ENCODE results near the gene CDKN2AIP. TPM values are rescaled to one million over a fixed set of nuclear protein-coding genes. Genes with fewer than 3 reads are reported as not detected.

The CDKN2AIP gene
- total RNA-seq, 1 experiment from 2014 or later: 6.4 TPM

- intact Hi-C loops (cut with micrococcal nuclease): no loop called here
- no peak for TF ChIP-seq SP1 (IDR thresholded peaks at IDR 0.05; ENCODE audit: low read depth)
- no peak for TF ChIP-seq YY1 (IDR thresholded peaks at IDR 0.05; ENCODE audit: extremely low read depth, insufficient replicate concordance, low read depth, low read length)
- TF ChIP-seq EZH2 (IDR thresholded peaks at IDR 0.05): no peak
- TF ChIP-seq JUND (IDR thresholded peaks at IDR 0.05): no peak
- no peak for TF ChIP-seq RAD21 (IDR thresholded peaks at IDR 0.05; ENCODE audit: low read depth)
- TF ChIP-seq CBX3 (IDR thresholded peaks at IDR 0.05; ENCODE audit: low read depth): no peak
- TF ChIP-seq FOSL1 (IDR thresholded peaks at IDR 0.05; ENCODE audit: low read depth): no peak
- TF ChIP-seq ATF3 (IDR thresholded peaks at IDR 0.05): no peak
These were observed 34.5 kb upstream of the CDKN2AIP start for GRCh38 chr4:183409934-183410333.

DNA sequence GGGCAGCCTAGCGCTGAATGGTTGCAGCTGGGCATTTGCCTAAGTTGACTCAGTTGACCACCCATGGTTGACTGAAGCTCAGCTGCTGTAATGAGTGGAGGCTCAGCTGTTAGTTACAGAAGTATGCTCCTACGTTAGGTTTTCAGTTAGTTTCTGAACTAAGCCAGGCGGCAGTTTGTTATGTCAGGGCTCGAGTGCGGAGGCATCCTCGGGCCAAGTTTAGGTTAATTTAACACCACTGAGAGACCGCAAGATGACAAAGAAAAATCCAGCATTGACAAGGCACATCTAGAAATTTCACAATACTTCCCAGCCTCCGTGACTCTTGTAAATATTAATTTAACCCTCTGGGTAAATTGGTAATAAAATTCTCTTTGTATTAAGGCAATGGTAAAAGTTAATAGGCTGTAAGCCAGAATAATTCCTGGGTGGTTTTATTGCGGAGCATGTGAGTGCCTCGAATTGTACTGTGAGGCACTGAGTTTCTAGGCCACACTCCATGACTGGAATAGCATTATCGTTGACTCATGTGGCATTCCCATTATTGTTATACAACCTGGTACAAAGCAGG is 33.1 kb upstream of the CDKN2AIP start:
- no TSS peak for BruUV-seq (replicated peaks)
- H3K4me1 ChIP-seq (ENCODE audit: control insufficient read depth in 1 of 2, insufficient read depth in 2 of 2, low read length in 2 of 2): peaks cover 0 to 5% of the 10 kb centered on the region in 2 experiments; a peak in 1 of 4 replicates
- no peaks in the 10 kb centered on the region for H3K36me3 ChIP-seq (ENCODE audit: control insufficient read depth in 1 of 2, insufficient read depth in 2 of 2, low read length in 2 of 2)
- no peak for DNase-seq (ENCODE audit: low read depth, low spot score)
- H2AFZ ChIP-seq (ENCODE audit: low read depth, low read length, poor library complexity, severe bottlenecking): no peak overlapping the region
- H3K4me2 ChIP-seq (ENCODE audit: low read length): no peak overlapping the region
- no peak for ATAC-seq
- H3K9ac ChIP-seq (ENCODE audit: low read length): no peak overlapping the region
- no peaks in the 10 kb centered on the region for H3K9me3 ChIP-seq (ENCODE audit: control insufficient read depth in 1 of 2, insufficient read depth in 1 of 2, low read depth in 1 of 2, low read length in 2 of 2)
- ChIA-PET RAD21 (ENCODE audit: low non-redundant PET in 1 of 2, low total read pairs in 2 of 2, uncharacterized antibody in 2 of 2, unreplicated experiment in 2 of 2) (no interaction called here), CTCF (no interaction called here), POLR2A (no interaction called here)
- H3K27me3 ChIP-seq (ENCODE audit: insufficient read depth, low read length): no peaks in the 10 kb centered on the region
- H3K79me2 ChIP-seq (ENCODE audit: insufficient read depth, low read length): no peaks in the 10 kb centered on the region
- no peak overlapping the region for H3K27ac ChIP-seq (ENCODE audit: low read depth, low read length)
- intact Hi-C loops (cut with micrococcal nuclease): no loop called here
- H4K20me1 ChIP-seq (ENCODE audit: insufficient read depth): no peaks in the 10 kb centered on the region
- H3K9me2 ChIP-seq (ENCODE audit: insufficient read depth): no peaks in the 10 kb centered on the region
- no peak overlapping the region for H3K4me3 ChIP-seq (replicated peaks in 1 of 2; ENCODE audit: low read depth in 1 of 2, low read length in 2 of 2)
- no peak for TF ChIP-seq SRF (IDR thresholded peaks at IDR 0.05; ENCODE audit: low read depth)
- no peak for TF ChIP-seq CEBPB (IDR thresholded peaks at IDR 0.05; ENCODE audit: low read depth)
- no peak for TF ChIP-seq RAD21 (IDR thresholded peaks at IDR 0.05; ENCODE audit: low read depth)
- TF ChIP-seq MAX (IDR thresholded peaks at IDR 0.05): no peak
- no peak for TF ChIP-seq REST (IDR thresholded peaks at IDR 0.05; ENCODE audit: low read depth)
- TF ChIP-seq, protein P1, sequence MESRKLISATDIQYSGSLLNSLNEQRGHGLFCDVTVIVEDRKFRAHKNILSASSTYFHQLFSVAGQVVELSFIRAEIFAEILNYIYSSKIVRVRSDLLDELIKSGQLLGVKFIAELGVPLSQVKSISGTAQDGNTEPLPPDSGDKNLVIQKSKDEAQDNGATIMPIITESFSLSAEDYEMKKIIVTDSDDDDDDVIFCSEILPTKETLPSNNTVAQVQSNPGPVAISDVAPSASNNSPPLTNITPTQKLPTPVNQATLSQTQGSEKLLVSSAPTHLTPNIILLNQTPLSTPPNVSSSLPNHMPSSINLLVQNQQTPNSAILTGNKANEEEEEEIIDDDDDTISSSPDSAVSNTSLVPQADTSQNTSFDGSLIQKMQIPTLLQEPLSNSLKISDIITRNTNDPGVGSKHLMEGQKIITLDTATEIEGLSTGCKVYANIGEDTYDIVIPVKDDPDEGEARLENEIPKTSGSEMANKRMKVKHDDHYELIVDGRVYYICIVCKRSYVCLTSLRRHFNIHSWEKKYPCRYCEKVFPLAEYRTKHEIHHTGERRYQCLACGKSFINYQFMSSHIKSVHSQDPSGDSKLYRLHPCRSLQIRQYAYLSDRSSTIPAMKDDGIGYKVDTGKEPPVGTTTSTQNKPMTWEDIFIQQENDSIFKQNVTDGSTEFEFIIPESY (IDR thresholded peaks at IDR 0.05; ENCODE audit: extremely low read depth, insufficient replicate concordance, low read length): no peak
- TF ChIP-seq TCF7L2 (IDR thresholded peaks at IDR 0.05; ENCODE audit: borderline replicate concordance, extremely low read depth, insufficient read depth, insufficient read length): no peak

More at GRCh38 chr4:183409934-183410333, 34.5 kb upstream of the CDKN2AIP start:
- Histone ChIP-seq H3K9ac (ENCODE audit: low read length) (no peak overlapping the region), H3K9me3 (ENCODE audit: control insufficient read depth in 1 of 2, insufficient read depth in 1 of 2, low read depth in 1 of 2, low read length in 2 of 2) (no peaks in the 10 kb centered on the region), H3K36me3 (ENCODE audit: control insufficient read depth in 1 of 2, insufficient read depth in 2 of 2, low read length in 2 of 2) (no peaks in the 10 kb centered on the region), H3K27me3 (ENCODE audit: insufficient read depth, low read length) (no peaks in the 10 kb centered on the region), H3K4me3 (replicated peaks in 1 of 2; ENCODE audit: low read depth in 1 of 2, low read length in 2 of 2) (no peak overlapping the region), H3K9me2 (ENCODE audit: insufficient read depth) (no peaks in the 10 kb centered on the region), H3K27ac (ENCODE audit: low read depth, low read length) (no peak overlapping the region), H3K4me1 (ENCODE audit: control insufficient read depth in 1 of 2, insufficient read depth in 2 of 2, low read length in 2 of 2) (peaks cover 0 to 5% of the 10 kb centered on the region in 2 experiments; a peak in 1 of 4 replicates), H2AFZ (ENCODE audit: low read depth, low read length, poor library complexity, severe bottlenecking) (no peak overlapping the region), H3K4me2 (ENCODE audit: low read length) (no peak overlapping the region), H3K79me2 (ENCODE audit: insufficient read depth, low read length) (no peaks in the 10 kb centered on the region), H4K20me1 (ENCODE audit: insufficient read depth) (no peaks in the 10 kb centered on the region)
- ATAC-seq (no peak), DNase-seq (ENCODE audit: low read depth, low spot score) (no peak)
- POLR2A ChIA-PET: no interaction called here
- CTCF ChIA-PET: no interaction called here
- no TSS peak for BruUV-seq (replicated peaks)
- RAD21 ChIA-PET (ENCODE audit: low non-redundant PET in 1 of 2, low total read pairs in 2 of 2, uncharacterized antibody in 2 of 2, unreplicated experiment in 2 of 2): no interaction called here
